Astrocyte (in vitro differentiated cells and primary cell): Measurements from ENCODE around the gene MYO1E. TPM values are rescaled to one million over a fixed set of nuclear protein-coding genes. Genes with fewer than 3 reads are reported as not detected.

ENCODE experiments used
- DNase-seq: peaks from one replicate; pipeline ENCODE4 v3.0.0-alpha.2; 2010; ENCODE audit warnings: low read depth
- FAIRE-seq: peaks from 2 replicates; lab custom pipeline; 2011; peaks lifted over from hg19 to GRCh38; lab: Jason Lieb, UNC
- H2AFZ ChIP-seq: 2 replicates; pipeline ENCODE4 v1.6.0; 2012; ENCODE audit warnings: low read depth, low read length, inconsistent platforms
- H3K27ac ChIP-seq: 2 replicates; pipeline ENCODE4 v1.5.1; 2011; ENCODE audit warnings: low read depth, low read length, inconsistent platforms
- H3K27me3 ChIP-seq: 2 replicates; pipeline ENCODE4 v1.6.0; 2011; ENCODE audit warnings: low read length, inconsistent platforms; ENCODE audit not compliant: insufficient read depth
- H3K36me3 ChIP-seq: 2 replicates; pipeline ENCODE4 v1.5.1; 2011; ENCODE audit warnings: low read length, inconsistent platforms; ENCODE audit not compliant: insufficient read depth
- H3K4me1 ChIP-seq: 2 replicates; pipeline ENCODE4 v1.5.1; 2011; ENCODE audit warnings: low read length, inconsistent platforms; ENCODE audit not compliant: insufficient read depth
- H3K4me2 ChIP-seq: 2 replicates; pipeline ENCODE4 v1.6.0; 2012; ENCODE audit warnings: low read length, inconsistent platforms
- H3K4me3 ChIP-seq: 2 replicates; pipeline ENCODE4 v1.5.1; 2011; ENCODE audit warnings: low read depth, mild to moderate bottlenecking, low read length, inconsistent platforms; ENCODE audit not compliant: insufficient read depth
- H3K79me2 ChIP-seq: 2 replicates; pipeline ENCODE4 v1.6.0; 2012; ENCODE audit warnings: mild to moderate bottlenecking, low read length, inconsistent platforms; ENCODE audit not compliant: insufficient read depth
- H3K9ac ChIP-seq: 2 replicates; pipeline ENCODE4 v1.6.0; 2012; ENCODE audit warnings: mild to moderate bottlenecking, low read length, inconsistent platforms
- H3K9me3 ChIP-seq: 2 replicates; pipeline ENCODE4 v1.5.1; 2012; ENCODE audit warnings: low read depth, mild to moderate bottlenecking, low read length, inconsistent platforms; ENCODE audit not compliant: insufficient read depth
- H4K20me1 ChIP-seq: 2 replicates; pipeline ENCODE4 v1.6.0; 2012; ENCODE audit warnings: low read length, inconsistent platforms; ENCODE audit not compliant: insufficient read depth
- H3K27ac Mint-ChIP-seq: one replicate; pipeline ENCODE4 v1.8.0; 2021; ENCODE audit warnings: mild to moderate bottlenecking, mixed read lengths; ENCODE audit not compliant: unreplicated experiment
- H3K27me3 Mint-ChIP-seq: one replicate; pipeline ENCODE4 v1.8.0; 2021; ENCODE audit warnings: low read depth, mixed read lengths; ENCODE audit not compliant: unreplicated experiment
- H3K36me3 Mint-ChIP-seq: one replicate; pipeline ENCODE4 v1.8.0; 2021; ENCODE audit warnings: low read depth, mixed read lengths; ENCODE audit not compliant: unreplicated experiment
- H3K4me1 Mint-ChIP-seq: one replicate; pipeline ENCODE4 v1.8.0; 2021; ENCODE audit warnings: low read depth, mixed read lengths; ENCODE audit not compliant: unreplicated experiment
- H3K4me3 Mint-ChIP-seq: one replicate; pipeline ENCODE4 v1.8.0; 2021; ENCODE audit warnings: mild to moderate bottlenecking, moderate library complexity, mixed read lengths; ENCODE audit not compliant: unreplicated experiment
- H3K9me3 Mint-ChIP-seq: one replicate; pipeline ENCODE4 v1.8.0; 2021; ENCODE audit warnings: mild to moderate bottlenecking, mixed read lengths; ENCODE audit not compliant: unreplicated experiment
- EZH2 ChIP-seq: IDR thresholded peaks from 2 replicates; pipeline ENCODE4 v1.6.1; 2012; ENCODE audit warnings: mild to moderate bottlenecking, low read length, inconsistent platforms; ENCODE audit not compliant: insufficient read depth
- total RNA-seq: library from RNA; stranded (reverse); gene quantifications from 2 replicates; pipeline ENCODE4 v1.2.1, GENCODE V29; 2021
- TF ChIP-seq, protein P1 (sequence below): IDR thresholded peaks from 2 replicates; pipeline ENCODE4 v1.5.1; 2011; ENCODE audit warnings: low read depth, mild to moderate bottlenecking, inconsistent platforms, low read length, moderate library complexity; ENCODE audit not compliant: insufficient read depth

MYO1E gene
- total RNA-seq, 1 donor from 2014 or later: 227 TPM

DNA sequence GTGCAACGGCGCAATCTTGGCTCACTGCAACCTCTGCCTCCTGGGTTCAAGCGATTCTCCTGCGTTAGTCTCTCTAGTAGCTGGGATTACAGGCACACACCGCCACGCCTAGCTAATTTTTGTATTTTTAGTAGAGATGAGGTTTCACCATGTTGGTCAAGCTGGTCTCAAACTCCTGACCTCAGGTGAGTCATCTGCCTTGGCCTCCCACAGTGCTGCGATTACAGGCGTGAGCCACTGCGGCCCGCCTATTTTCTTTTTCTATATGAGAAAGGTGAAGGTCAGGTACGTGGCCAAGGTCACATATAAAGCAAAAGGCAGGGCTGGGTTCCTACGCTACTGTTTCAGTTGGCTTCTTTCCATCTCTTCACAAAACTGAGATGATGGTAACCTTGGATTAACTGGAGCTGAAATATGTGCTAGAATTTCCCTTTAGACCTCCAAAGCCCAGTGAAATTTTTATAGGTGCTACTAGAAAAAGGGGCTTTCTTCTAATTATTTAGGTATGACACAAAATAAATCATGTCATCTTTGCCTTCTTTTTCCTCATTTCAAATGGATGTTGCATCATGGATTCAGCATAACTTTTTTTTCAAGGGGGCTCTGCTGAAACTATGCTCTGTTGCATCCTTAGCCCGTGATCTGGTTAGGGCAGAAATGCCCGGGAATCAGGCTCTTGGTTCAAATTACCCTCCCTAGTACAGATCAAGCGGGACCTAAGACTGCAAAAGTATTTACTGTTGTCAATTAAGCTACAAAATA, 68.5 kb downstream of the MYO1E start:
- H3K27ac Mint-ChIP-seq: peak overlapping the region; percentile 66
- H3K27ac ChIP-seq: peak overlapping the region; percentile 45
- FAIRE-seq: no peak

DNA sequence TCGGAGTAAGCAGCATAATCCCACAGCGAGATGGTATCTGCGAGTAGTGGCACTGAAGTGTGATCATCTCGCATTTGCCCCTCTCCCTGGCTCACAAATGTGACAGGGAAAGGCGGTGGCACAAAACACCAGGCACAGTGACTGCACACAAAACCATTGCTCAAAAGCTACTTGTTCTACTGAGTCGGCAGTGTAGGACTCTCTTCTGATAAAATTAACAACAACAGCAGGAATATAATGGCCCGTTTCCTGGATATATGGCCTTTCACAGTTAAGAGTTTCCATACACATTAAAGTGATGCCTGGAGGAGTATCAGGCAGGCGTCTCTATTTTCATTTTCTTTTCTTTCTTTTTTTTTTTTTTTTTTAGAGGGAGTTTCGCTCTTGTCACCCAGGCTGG, 69.0 kb downstream of the MYO1E start:
- Mint-ChIP-seq H3K27me3 (no peaks in the 10 kb centered on the region), H3K4me1 (peaks cover 48% of the 10 kb centered on the region), H3K36me3 (peaks cover 10% of the 10 kb centered on the region), H3K27ac (peak overlapping the region; percentile 84), H3K9me3 (no peaks in the 10 kb centered on the region), H3K4me3 (no peak overlapping the region)
- Histone ChIP-seq H4K20me1 (peaks cover 31% of the 10 kb centered on the region), H3K79me2 (peaks cover 86% of the 10 kb centered on the region), H3K4me3 (no peak overlapping the region), H2AFZ (no peak overlapping the region), H3K9ac (no peak overlapping the region), H3K4me1 (peaks cover 53% of the 10 kb centered on the region), H3K9me3 (no peaks in the 10 kb centered on the region), H3K27ac (peak overlapping the region; percentile 0), H3K4me2 (peak overlapping the region; percentile 23), H3K36me3 (no peaks in the 10 kb centered on the region), H3K27me3 (no peaks in the 10 kb centered on the region)
- DNase-seq: no peak
- TF ChIP-seq EZH2: no peak
- TF ChIP-seq, protein P1, sequence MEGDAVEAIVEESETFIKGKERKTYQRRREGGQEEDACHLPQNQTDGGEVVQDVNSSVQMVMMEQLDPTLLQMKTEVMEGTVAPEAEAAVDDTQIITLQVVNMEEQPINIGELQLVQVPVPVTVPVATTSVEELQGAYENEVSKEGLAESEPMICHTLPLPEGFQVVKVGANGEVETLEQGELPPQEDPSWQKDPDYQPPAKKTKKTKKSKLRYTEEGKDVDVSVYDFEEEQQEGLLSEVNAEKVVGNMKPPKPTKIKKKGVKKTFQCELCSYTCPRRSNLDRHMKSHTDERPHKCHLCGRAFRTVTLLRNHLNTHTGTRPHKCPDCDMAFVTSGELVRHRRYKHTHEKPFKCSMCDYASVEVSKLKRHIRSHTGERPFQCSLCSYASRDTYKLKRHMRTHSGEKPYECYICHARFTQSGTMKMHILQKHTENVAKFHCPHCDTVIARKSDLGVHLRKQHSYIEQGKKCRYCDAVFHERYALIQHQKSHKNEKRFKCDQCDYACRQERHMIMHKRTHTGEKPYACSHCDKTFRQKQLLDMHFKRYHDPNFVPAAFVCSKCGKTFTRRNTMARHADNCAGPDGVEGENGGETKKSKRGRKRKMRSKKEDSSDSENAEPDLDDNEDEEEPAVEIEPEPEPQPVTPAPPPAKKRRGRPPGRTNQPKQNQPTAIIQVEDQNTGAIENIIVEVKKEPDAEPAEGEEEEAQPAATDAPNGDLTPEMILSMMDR: no peak
- no peak for FAIRE-seq

More for the DNA sequence above, 68.5 kb downstream of the MYO1E start:
- H2AFZ ChIP-seq: no peak overlapping the region
- H4K20me1 ChIP-seq: peaks cover 35% of the 10 kb centered on the region
- Mint-ChIP-seq H3K27me3 (no peaks in the 10 kb centered on the region), H3K36me3 (peaks cover 10% of the 10 kb centered on the region), H3K9me3 (no peaks in the 10 kb centered on the region), H3K4me1 (peaks cover 43% of the 10 kb centered on the region), H3K4me3 (no peak overlapping the region)
- no peaks in the 10 kb centered on the region for H3K9me3 ChIP-seq
- peak; percentile 55 for DNase-seq
- H3K4me3 ChIP-seq: no peak overlapping the region
- H3K9ac ChIP-seq: no peak overlapping the region
- TF ChIP-seq, protein P1: no peak
- TF ChIP-seq EZH2: no peak
- peaks cover 84% of the 10 kb centered on the region for H3K79me2 ChIP-seq
- H3K27me3 ChIP-seq: no peaks in the 10 kb centered on the region
- no peaks in the 10 kb centered on the region for H3K36me3 ChIP-seq
- H3K4me2 ChIP-seq: peak overlapping the region; percentile 23
- peaks cover 47% of the 10 kb centered on the region for H3K4me1 ChIP-seq

DNA sequence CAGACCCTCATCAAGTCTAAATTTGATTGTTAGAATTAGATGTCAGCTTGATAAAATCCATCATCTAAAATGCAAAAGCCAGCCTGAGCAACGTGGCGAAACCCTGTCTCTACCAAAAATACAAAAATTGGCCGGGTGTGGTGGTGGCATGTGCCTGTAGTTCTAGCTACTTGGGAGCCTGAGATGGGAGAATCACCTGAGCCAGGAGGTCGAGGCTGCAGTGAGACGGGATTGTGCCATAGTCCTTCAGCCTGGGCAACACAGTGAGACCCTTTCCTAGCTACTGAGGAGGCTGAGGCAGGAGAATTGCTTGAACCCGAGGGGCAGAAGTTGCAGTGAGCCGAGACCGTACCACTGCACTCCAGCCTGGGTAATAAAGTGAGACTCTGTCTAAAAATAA, 69.5 kb downstream of the MYO1E start:
- no peak overlapping the region for H3K4me2 ChIP-seq
- DNase-seq (no peak), FAIRE-seq (no peak)
- H3K9me3 Mint-ChIP-seq: no peaks in the 10 kb centered on the region
- TF ChIP-seq EZH2: no peak
- TF ChIP-seq, protein P1: no peak
- no peaks in the 10 kb centered on the region for H3K27me3 ChIP-seq
- H3K36me3 ChIP-seq: no peaks in the 10 kb centered on the region
- peaks cover 11% of the 10 kb centered on the region for H3K36me3 Mint-ChIP-seq
- H3K4me1 ChIP-seq: peaks cover 58% of the 10 kb centered on the region
- H3K9me3 ChIP-seq: no peaks in the 10 kb centered on the region
- no peak overlapping the region for H3K27ac ChIP-seq
- no peak overlapping the region for H3K27ac Mint-ChIP-seq
- no peak overlapping the region for H3K4me3 Mint-ChIP-seq
- H2AFZ ChIP-seq: no peak overlapping the region
- H3K4me3 ChIP-seq: no peak overlapping the region
- peaks cover 31% of the 10 kb centered on the region for H4K20me1 ChIP-seq
- H3K9ac ChIP-seq: no peak overlapping the region
- H3K27me3 Mint-ChIP-seq: no peaks in the 10 kb centered on the region
- H3K4me1 Mint-ChIP-seq: peaks cover 53% of the 10 kb centered on the region
- peaks cover 91% of the 10 kb centered on the region for H3K79me2 ChIP-seq
